T-cell (primary cell): ENCODE measurements around the gene CDKN2B-AS1. TPM values are rescaled to one million over a fixed set of nuclear protein-coding genes. Genes with fewer than 3 reads are reported as not detected.

Source experiments
- ATAC-seq, 4 experiments: fragments of 200-7000 bp in 3 of 4; fragments of 150-1000 bp in 1 of 4; cut with Tn5 transposase; replicated peaks in 1 of 4; 1 replicate in 3 of 4; 2 replicates in 1 of 4; pipeline ENCODE4 v1.10.0; 2021; ENCODE audit warnings: moderate library complexity in 3 of 4, mild to moderate bottlenecking in 2 of 4, moderate number of reproducible peaks in 1 of 4
- CTCF ChIA-PET, 2 donors: fragments of 300-600 bp; sonication (Branson Sonifier 250); formaldehyde crosslinking; loops; one replicate each; lab custom pipeline; 2022; ENCODE audit warnings: antibody characterized with exemption in 2 of 2; lab: Charles Lee
- POLR2A ChIA-PET, 2 donors: fragments of 300-600 bp; sonication (Branson Sonifier 250); formaldehyde crosslinking; loops; one replicate each; lab custom pipeline; 2022; ENCODE audit warnings: antibody characterized with exemption in 2 of 2; lab: Charles Lee
- DNase-seq, 35 experiments: peaks; one replicate each; pipeline versions ENCODE4 v3.0.0 to v3.0.0-alpha.2; 2013 to 2023
- H3K27ac ChIP-seq: one replicate; pipeline ENCODE4 v1.5.1; 2013; ENCODE audit warnings: low read length
- H3K27me3 ChIP-seq, 2 experiments: replicated peaks in 1 of 2; 1 replicate in 1 of 2; 2 replicates in 1 of 2; pipeline versions ENCODE4 v1.6.1 to v1.7.0; 2013; ENCODE audit warnings: low read length in 1 of 2, mixed read lengths in 1 of 2; ENCODE audit not compliant: control insufficient read depth in 2 of 2, insufficient read depth in 2 of 2; ENCODE audit errors: extremely low read depth in 1 of 2
- H3K36me3 ChIP-seq, 2 donors: 1 replicate in 1 of 2; 2 replicates in 1 of 2; pipeline versions ENCODE4 v1.6.1 to v1.7.0; 2013; ENCODE audit warnings: low read length in 1 of 2; ENCODE audit not compliant: control insufficient read depth in 2 of 2, insufficient read depth in 1 of 2; ENCODE audit errors: extremely low read depth in 1 of 2
- H3K4me1 ChIP-seq, 2 experiments: 1 replicate in 1 of 2; 2 replicates in 1 of 2; pipeline versions ENCODE4 v1.6.1 to v1.7.0; 2013; ENCODE audit warnings: low read length in 2 of 2, mixed read lengths in 1 of 2; ENCODE audit not compliant: insufficient read depth in 2 of 2, control insufficient read depth in 1 of 2; ENCODE audit errors: extremely low read depth in 1 of 2
- H3K4me3 ChIP-seq, 2 donors: 1 replicate in 1 of 2; 2 replicates in 1 of 2; pipeline versions ENCODE4 v1.5.1 to v1.7.0; 2013; ENCODE audit warnings: mild to moderate bottlenecking in 2 of 2, low read length in 1 of 2, moderate library complexity in 1 of 2; ENCODE audit not compliant: control insufficient read depth in 1 of 2; ENCODE audit errors: extremely low read depth in 1 of 2
- H3K9me3 ChIP-seq: 2 replicates; pipeline ENCODE4 v1.7.0; 2013
- H3K27ac Mint-ChIP-seq, 2 donors: one replicate each; pipeline ENCODE4 v1.8.0; 2020 to 2021; ENCODE audit warnings: mild to moderate bottlenecking in 2 of 2, mixed read lengths in 2 of 2
- H3K27me3 Mint-ChIP-seq, 2 donors: one replicate each; pipeline ENCODE4 v1.8.0; 2021 to 2022; ENCODE audit warnings: mixed read lengths in 2 of 2
- H3K36me3 Mint-ChIP-seq: one replicate; pipeline ENCODE4 v1.8.0; 2021; ENCODE audit warnings: mixed read lengths
- H3K4me1 Mint-ChIP-seq, 3 donors: one replicate each; pipeline ENCODE4 v1.8.0; 2020 to 2022; ENCODE audit warnings: mixed read lengths in 3 of 3, mild to moderate bottlenecking in 1 of 3
- H3K4me3 Mint-ChIP-seq, 3 donors: one replicate each; pipeline ENCODE4 v1.8.0; 2020 to 2022; ENCODE audit warnings: mild to moderate bottlenecking in 3 of 3, mixed read lengths in 3 of 3, moderate library complexity in 3 of 3
- H3K9me3 Mint-ChIP-seq, 3 donors: one replicate each; pipeline ENCODE4 v1.8.0; 2020 to 2022; ENCODE audit warnings: mixed read lengths in 3 of 3
- WGBS: methylation state at CpG from one replicate; pipeline ENCODE4 v1.1.5; 2013; ENCODE audit warnings: missing lambda C conversion rate; ENCODE audit not compliant: insufficient coverage; 5-methylcytosine and 5-hydroxymethylcytosine counted together
- total RNA-seq, 35 experiments: library from RNA in 6 of 35; stranded (reverse) in 6 of 35; fragments of 120-200 nt in 1 of 35; gene quantifications; one replicate each; pipeline versions ENCODE4 v1.2.1 to v1.2.4 and lab custom pipeline; 2013 to 2026

Gene CDKN2B-AS1
- total RNA-seq, 5 donors from 2014 or later (not counting 1 experiment from before 2014, with no cell fraction given): 1.1 to 1.5 (median 1.4) TPM

GRCh38 chr9:22022396-22022795, 27.8 kb downstream of the CDKN2B-AS1 start:
- peaks cover 4 to 30% of the 10 kb centered on the region in 2 experiments for H3K27me3 ChIP-seq
- peaks cover 4% of the 10 kb centered on the region for H3K9me3 ChIP-seq
- Mint-ChIP-seq H3K9me3 (peaks cover 3 to 17% (median 13%) of the 10 kb centered on the region in 3 donors), H3K27me3 (peaks cover 4 to 19% of the 10 kb centered on the region in 2 donors), H3K27ac (no peak overlapping the region), H3K4me3 (no peak overlapping the region), H3K36me3 (peaks cover 5% of the 10 kb centered on the region), H3K4me1 (no peaks in the 10 kb centered on the region)
- WGBS: 100% methylated on average over 1 of the region's 3 CpGs
- no peaks in the 10 kb centered on the region for H3K4me1 ChIP-seq
- CTCF ChIA-PET: no interaction called here
- no peak overlapping the region for H3K4me3 ChIP-seq
- H3K27ac ChIP-seq: no peak overlapping the region
- POLR2A ChIA-PET: no interaction called here
- no peak for DNase-seq
- ATAC-seq: no peak
- H3K36me3 ChIP-seq: no peaks in the 10 kb centered on the region

- Histone ChIP-seq H3K4me3 (no peak overlapping the region), H3K36me3 (no peaks in the 10 kb centered on the region), H3K4me1 (no peaks in the 10 kb centered on the region), H3K27ac (no peak overlapping the region), H3K27me3 (peaks cover 7 to 24% of the 10 kb centered on the region in 2 experiments), H3K9me3 (no peaks in the 10 kb centered on the region)
- Mint-ChIP-seq H3K36me3 (no peaks in the 10 kb centered on the region), H3K27ac (no peak overlapping the region), H3K4me1 (peaks cover 0 to 5% (median 0%) of the 10 kb centered on the region in 3 donors), H3K9me3 (peaks cover 0 to 3% (median 2%) of the 10 kb centered on the region in 3 donors), H3K27me3 (peaks cover 3 to 13% of the 10 kb centered on the region in 2 donors), H3K4me3 (no peak overlapping the region)
- POLR2A ChIA-PET: interaction anchor here in 1 of 2 donors (0.6 kb wide), 1 partner anchor 120 kb away, joined by 3 read pairs; no protein-coding TSS in a partner anchor
- CTCF ChIA-PET: interaction anchor here in 1 of 2 donors (0.7 kb wide), 1 partner anchor 1807 kb away, joined by 3 read pairs; no protein-coding TSS in a partner anchor
- DNase-seq (no peak), ATAC-seq (no peak)
- 14% methylated on average over 1 of the region's 6 CpGs for WGBS
Measured at GRCh38 chr9:22026696-22027095, 32.1 kb downstream of the CDKN2B-AS1 start.

- no peaks in the 10 kb centered on the region for H3K36me3 ChIP-seq
- H3K4me1 Mint-ChIP-seq: peaks cover 0 to 5% (median 0%) of the 10 kb centered on the region in 3 donors
Measured at GRCh38 chr9:22028394-22028793, 33.8 kb downstream of the CDKN2B-AS1 start.

GRCh38 chr9:22029231-22029630, 34.6 kb downstream of the CDKN2B-AS1 start:
- peaks cover 0 to 2% of the 10 kb centered on the region in 2 donors for H3K27me3 Mint-ChIP-seq
- ATAC-seq (no peak), DNase-seq (no peak)
- no peak overlapping the region for H3K27ac ChIP-seq
- no peaks in the 10 kb centered on the region for H3K36me3 Mint-ChIP-seq
- 100% methylated on average over 1 of the region's 4 CpGs for WGBS
- no peaks in the 10 kb centered on the region for H3K9me3 ChIP-seq
- peaks cover 0 to 5% (median 0%) of the 10 kb centered on the region in 3 donors for H3K4me1 Mint-ChIP-seq
- H3K4me3 Mint-ChIP-seq: no peak overlapping the region
- H3K27ac Mint-ChIP-seq: no peak overlapping the region
- H3K4me3 ChIP-seq: no peak overlapping the region
- no peaks in the 10 kb centered on the region for H3K36me3 ChIP-seq
- no peaks in the 10 kb centered on the region for H3K9me3 Mint-ChIP-seq
- CTCF ChIA-PET: interaction anchor here in 1 of 2 donors (1.1 kb wide), 1 partner anchor 11 kb away, joined by 3 read pairs; no protein-coding TSS in a partner anchor
- POLR2A ChIA-PET: no interaction called here
- no peaks in the 10 kb centered on the region for H3K4me1 ChIP-seq
- peaks cover 6 to 24% of the 10 kb centered on the region in 2 experiments for H3K27me3 ChIP-seq

More at GRCh38 chr9:22028394-22028793, 33.8 kb downstream of the CDKN2B-AS1 start:
- ChIA-PET CTCF (interaction anchor here (0.5 to 1.1 kb wide), 3 partner anchors 11 to 563 kb away, joined by 3 to 4 read pairs (median 3); no protein-coding TSS in a partner anchor), POLR2A (no interaction called here)
- no peak for DNase-seq
- Mint-ChIP-seq H3K27me3 (peaks cover 0 to 4% of the 10 kb centered on the region in 2 donors), H3K36me3 (no peaks in the 10 kb centered on the region), H3K4me3 (no peak overlapping the region), H3K27ac (no peak overlapping the region), H3K9me3 (no peaks in the 10 kb centered on the region)
- Histone ChIP-seq H3K27me3 (peaks cover 7 to 24% of the 10 kb centered on the region in 2 experiments), H3K4me1 (no peaks in the 10 kb centered on the region), H3K9me3 (no peaks in the 10 kb centered on the region), H3K27ac (no peak overlapping the region), H3K4me3 (no peak overlapping the region)
- no peak for ATAC-seq

GRCh38 chr9:22030101-22030598, 35.6 kb downstream of the CDKN2B-AS1 start:
- Histone ChIP-seq H3K36me3 (no peaks in the 10 kb centered on the region), H3K27ac (no peak overlapping the region), H3K9me3 (no peaks in the 10 kb centered on the region), H3K27me3 (peaks cover 4 to 16% of the 10 kb centered on the region in 2 experiments), H3K4me1 (no peaks in the 10 kb centered on the region), H3K4me3 (no peak overlapping the region)
- H3K36me3 Mint-ChIP-seq: no peaks in the 10 kb centered on the region
- 50% methylated on average over 1 of the region's 1 CpG for WGBS
- H3K27me3 Mint-ChIP-seq: no peaks in the 10 kb centered on the region
- no peak overlapping the region for H3K4me3 Mint-ChIP-seq
- ATAC-seq (no peak), DNase-seq (no peak)
- peaks cover 0 to 5% (median 0%) of the 10 kb centered on the region in 3 donors for H3K4me1 Mint-ChIP-seq
- POLR2A ChIA-PET: no interaction called here
- CTCF ChIA-PET: no interaction called here
- no peaks in the 10 kb centered on the region for H3K9me3 Mint-ChIP-seq
- H3K27ac Mint-ChIP-seq: no peak overlapping the region

GRCh38 chr9:22031655-22032411, 37.2 kb downstream of the CDKN2B-AS1 start:
- Histone ChIP-seq H3K36me3 (no peaks in the 10 kb centered on the region), H3K27ac (no peak overlapping the region), H3K4me1 (no peaks in the 10 kb centered on the region), H3K27me3 (peaks cover 0 to 2% of the 10 kb centered on the region in 2 experiments), H3K4me3 (no peak overlapping the region), H3K9me3 (no peaks in the 10 kb centered on the region)
- Mint-ChIP-seq H3K27ac (no peak overlapping the region), H3K36me3 (no peaks in the 10 kb centered on the region), H3K27me3 (no peaks in the 10 kb centered on the region), H3K4me3 (no peak overlapping the region), H3K4me1 (peaks cover 0 to 14% (median 0%) of the 10 kb centered on the region in 3 donors), H3K9me3 (no peaks in the 10 kb centered on the region)
- DNase-seq (no peak), ATAC-seq (no peak)
- ChIA-PET CTCF (no interaction called here), POLR2A (interaction anchor here in 1 of 2 donors (0.6 kb wide), 1 partner anchor 18 kb away, joined by 3 read pairs; no protein-coding TSS in a partner anchor)
- WGBS: 40% methylated on average over 2 of the region's 4 CpGs
